Vagina (tissue), 2 donors: ENCODE data around the gene VWA2. TPM values are rescaled to one million over a fixed set of nuclear protein-coding genes. Genes with fewer than 3 reads are reported as not detected.

ENCODE experiments used
- DNase-seq, 2 donors: peaks; one replicate each; pipeline ENCODE4 v3.0.0-alpha.2; 2017; ENCODE audit errors: extremely low spot score in 2 of 2
- H3K27ac ChIP-seq: fragments of 200-600 bp; sonication (generic); one replicate; pipeline ENCODE4 v1.5.1; 2019
- H3K27me3 ChIP-seq: fragments of 200-600 bp; sonication (generic); one replicate; pipeline ENCODE4 v1.5.1; 2019
- H3K36me3 ChIP-seq, 2 donors: fragments of 200-600 bp; sonication (generic); one replicate each; pipeline ENCODE4 v1.5.1; 2017 to 2019
- H3K4me1 ChIP-seq: fragments of 200-600 bp; sonication (generic); one replicate; pipeline ENCODE4 v1.5.1; 2019
- H3K4me3 ChIP-seq, 2 donors: fragments of 200-600 bp; sonication (generic); 1 replicate in 1 of 2; 2 replicates in 1 of 2; pipeline ENCODE4 v1.5.1; 2016 to 2019
- H3K9me3 ChIP-seq: fragments of 200-600 bp; sonication (generic); one replicate; pipeline ENCODE4 v1.5.1; 2019
- CTCF ChIP-seq, 3 experiments: fragments of 450-650 bp in 2 of 3; fragments of 200-600 bp in 1 of 3; sonication (generic) in 1 of 3; IDR thresholded peaks; one replicate each; pipeline ENCODE4 v1.5.1; 2017 to 2019; ENCODE audit warnings: antibody characterized with exemption in 3 of 3, mild to moderate bottlenecking in 2 of 3, moderate library complexity in 2 of 3
- POLR2A ChIP-seq, 2 donors: fragments of 450-650 bp; IDR thresholded peaks; one replicate each; pipeline ENCODE4 v1.6.1; 2017; ENCODE audit warnings: antibody characterized with exemption in 2 of 2, mild to moderate bottlenecking in 2 of 2, moderate library complexity in 2 of 2
- POLR2AphosphoS5 ChIP-seq, 2 donors: sonication (generic); formaldehyde crosslinking; IDR thresholded peaks; one replicate each; pipeline ENCODE4 v1.9.0; 2017; ENCODE audit warnings: antibody characterized with exemption in 2 of 2, mild to moderate bottlenecking in 2 of 2, low read depth in 1 of 2; ENCODE audit not compliant: insufficient read depth in 1 of 2
- intact Hi-C: fragments of 100-400 bp; cut with DNase I; formaldehyde crosslinking; loops from one replicate; pipeline ENCODE4 v1.15.1; 2023
- total RNA-seq: library from RNA; depleted of rRNA; stranded (reverse); fragments of >200 nt; gene quantifications from one replicate; pipeline ENCODE4 v1.2.3, GENCODE V29; 2016

The VWA2 gene
- total RNA-seq, 1 donor from 2014 or later, result 2.9 TPM

GRCh38 chr10:114327537-114328440, 88.7 kb downstream of the VWA2 start:
- intact Hi-C loops, result no loop called here
- H3K27ac ChIP-seq, result no peak overlapping the region
- no peak overlapping the region for H3K4me3 ChIP-seq
- H3K9me3 ChIP-seq, result no peaks in the 10 kb centered on the region
- TF ChIP-seq POLR2AphosphoS5 (IDR thresholded peaks at IDR 0.05; ENCODE audit: insufficient read depth in 1 of 2, low read depth in 1 of 2), result no peak
- TF ChIP-seq CTCF (IDR thresholded peaks at IDR 0.05), result no peak
- TF ChIP-seq POLR2A (IDR thresholded peaks at IDR 0.05), result no peak
- H3K4me1 ChIP-seq, result peaks cover 27% of the 10 kb centered on the region
- DNase-seq, result no peak
- H3K27me3 ChIP-seq, result no peaks in the 10 kb centered on the region
- no peaks in the 10 kb centered on the region for H3K36me3 ChIP-seq

DNA sequence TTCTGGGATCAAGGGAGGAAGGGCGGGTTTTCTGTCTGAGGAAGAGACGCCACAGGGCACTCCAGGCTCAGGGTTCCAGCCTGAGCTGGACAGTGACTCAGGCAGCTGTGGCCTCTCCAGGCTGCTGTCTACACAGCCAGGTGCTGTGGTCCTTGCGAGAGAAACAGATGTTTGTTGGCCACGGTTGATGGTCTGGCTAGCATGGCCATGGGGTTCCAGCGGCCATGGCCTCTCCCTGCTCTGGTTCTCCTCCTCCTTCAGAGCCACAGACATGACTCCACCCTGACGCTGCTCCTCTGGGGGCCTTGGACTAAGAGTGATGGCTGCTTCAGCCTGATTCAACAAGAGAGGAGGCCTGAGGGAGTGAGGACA, 89.4 kb downstream of the VWA2 start:
- H3K27ac ChIP-seq, result no peak overlapping the region
- no peaks in the 10 kb centered on the region for H3K27me3 ChIP-seq
- TF ChIP-seq POLR2AphosphoS5 (IDR thresholded peaks at IDR 0.05; ENCODE audit: insufficient read depth in 1 of 2, low read depth in 1 of 2) (no peak), CTCF (IDR thresholded peaks at IDR 0.05) (no peak), POLR2A (IDR thresholded peaks at IDR 0.05) (no peak)
- no peaks in the 10 kb centered on the region for H3K9me3 ChIP-seq
- peaks cover 33% of the 10 kb centered on the region for H3K4me1 ChIP-seq
- no peak overlapping the region for H3K4me3 ChIP-seq
- DNase-seq, result no peak
- no peaks in the 10 kb centered on the region for H3K36me3 ChIP-seq
- intact Hi-C loops, result no loop called here

GRCh38 chr10:114328874-114329273, 89.8 kb downstream of the VWA2 start:
- TF ChIP-seq POLR2AphosphoS5 (IDR thresholded peaks at IDR 0.05; ENCODE audit: insufficient read depth in 1 of 2, low read depth in 1 of 2) (no peak), CTCF (IDR thresholded peaks at IDR 0.05) (no peak), POLR2A (IDR thresholded peaks at IDR 0.05) (no peak)

DNA sequence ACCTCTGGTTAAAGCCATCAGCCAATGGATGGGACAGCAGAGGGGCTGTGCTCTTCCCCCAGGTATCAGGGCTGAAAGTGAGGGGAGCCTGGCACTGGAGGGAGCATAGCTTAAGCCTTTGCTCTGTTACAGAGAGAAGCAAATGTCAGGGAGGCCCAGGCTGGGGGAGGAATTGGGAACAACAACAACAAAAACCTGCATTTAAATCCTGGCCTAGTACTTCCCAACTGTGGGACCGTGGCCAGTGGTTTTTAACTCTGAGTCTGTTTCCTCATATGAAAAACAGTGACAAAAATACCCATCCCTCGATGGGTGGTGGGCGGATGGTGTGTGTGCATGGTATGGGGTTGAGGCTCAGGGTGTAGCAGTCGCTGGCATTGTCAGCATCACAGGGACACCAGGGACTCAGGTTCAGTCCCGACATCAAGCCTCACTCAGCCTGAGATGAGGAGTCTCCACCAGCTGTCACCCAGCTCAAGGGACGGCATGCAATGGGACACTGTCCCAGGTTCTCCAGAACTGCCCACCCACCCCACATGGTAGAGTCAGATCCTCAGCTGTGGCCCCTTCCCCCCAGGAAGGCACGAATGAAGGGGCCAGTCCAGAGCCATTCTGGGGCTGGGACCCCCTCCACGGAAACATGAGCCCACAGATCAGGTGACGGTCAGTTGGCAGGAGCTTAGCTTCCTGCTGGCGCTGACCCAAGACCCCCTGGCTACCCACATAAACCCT, 90.7 kb downstream of the VWA2 start:
- Histone ChIP-seq H3K4me3 (no peak overlapping the region), H3K27me3 (no peaks in the 10 kb centered on the region), H3K4me1 (peaks cover 45% of the 10 kb centered on the region), H3K9me3 (no peaks in the 10 kb centered on the region), H3K27ac (no peak overlapping the region), H3K36me3 (no peaks in the 10 kb centered on the region)
- intact Hi-C loops, result no loop called here
- DNase-seq, result no peak
- TF ChIP-seq POLR2A (IDR thresholded peaks at IDR 0.05), result no peak
- TF ChIP-seq CTCF (IDR thresholded peaks at IDR 0.05), result no peak
- no peak for TF ChIP-seq POLR2AphosphoS5 (IDR thresholded peaks at IDR 0.05; ENCODE audit: insufficient read depth in 1 of 2, low read depth in 1 of 2)

More at GRCh38 chr10:114328874-114329273, 89.8 kb downstream of the VWA2 start:
- H3K4me1 ChIP-seq, result peaks cover 37% of the 10 kb centered on the region
- intact Hi-C loops, result no loop called here
- H3K4me3 ChIP-seq, result no peak overlapping the region
- no peak for DNase-seq
- H3K36me3 ChIP-seq, result no peaks in the 10 kb centered on the region
- no peaks in the 10 kb centered on the region for H3K9me3 ChIP-seq
- H3K27me3 ChIP-seq, result no peaks in the 10 kb centered on the region
- no peak overlapping the region for H3K27ac ChIP-seq
